DMS114 treated with DMSO at 0.1 percent for 48 hours (cell line): Measurements from ENCODE around the gene ORAI2.

ENCODE experiments used
- DNase-seq: peaks from one replicate; lab custom pipeline; 2025; ENCODE audit not compliant: unreplicated experiment; lab: John Stamatoyannopoulos, UW

Gene ORAI2

DNA sequence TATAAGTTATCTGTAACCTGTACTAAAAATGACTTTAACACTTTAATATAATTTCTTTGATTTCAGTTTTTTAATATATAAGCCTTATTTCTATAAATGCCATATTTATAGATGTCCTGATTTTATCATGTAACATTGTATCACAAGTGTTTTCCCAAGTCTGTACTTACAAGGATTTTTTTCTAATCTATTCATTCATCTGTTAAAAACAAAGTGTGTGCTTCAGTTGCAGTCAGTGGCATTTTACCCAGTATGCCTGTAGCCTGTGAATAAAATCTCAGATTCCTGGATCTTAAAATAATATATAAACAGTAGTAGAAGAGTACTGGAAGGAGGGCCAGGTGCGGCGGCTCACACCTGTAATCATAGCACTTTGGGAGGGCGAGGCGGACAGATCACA lies 19.8 kb upstream of the ORAI2 start:
- no peak for DNase-seq

DNA sequence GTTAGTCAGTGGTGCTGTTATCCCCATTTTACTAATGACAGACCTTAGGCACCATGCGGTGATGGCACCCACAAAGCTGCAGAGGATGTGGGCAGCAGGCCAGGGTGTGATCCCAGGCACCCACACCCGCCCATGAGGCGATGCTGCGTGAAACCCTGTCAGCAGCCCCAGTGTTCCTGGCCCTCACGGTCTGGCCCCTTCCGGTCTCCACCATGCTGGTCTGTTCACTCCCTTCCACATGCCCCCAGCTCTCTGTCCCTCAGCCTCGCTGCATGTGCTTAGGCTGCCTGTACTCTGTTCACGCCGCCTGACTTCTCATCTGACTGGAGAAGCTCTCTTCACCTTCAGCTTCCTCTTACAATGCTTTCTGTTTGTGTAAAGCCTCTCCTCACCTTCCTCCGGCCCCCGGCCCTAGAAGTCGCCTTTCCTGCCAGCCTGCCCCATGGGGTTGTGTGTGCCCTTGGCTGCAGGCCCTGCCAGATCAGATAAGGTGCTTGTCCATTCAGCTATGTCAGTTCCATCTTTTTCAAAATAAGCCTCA lies 17.6 kb upstream of the ORAI2 start:
- no peak for DNase-seq

DNA sequence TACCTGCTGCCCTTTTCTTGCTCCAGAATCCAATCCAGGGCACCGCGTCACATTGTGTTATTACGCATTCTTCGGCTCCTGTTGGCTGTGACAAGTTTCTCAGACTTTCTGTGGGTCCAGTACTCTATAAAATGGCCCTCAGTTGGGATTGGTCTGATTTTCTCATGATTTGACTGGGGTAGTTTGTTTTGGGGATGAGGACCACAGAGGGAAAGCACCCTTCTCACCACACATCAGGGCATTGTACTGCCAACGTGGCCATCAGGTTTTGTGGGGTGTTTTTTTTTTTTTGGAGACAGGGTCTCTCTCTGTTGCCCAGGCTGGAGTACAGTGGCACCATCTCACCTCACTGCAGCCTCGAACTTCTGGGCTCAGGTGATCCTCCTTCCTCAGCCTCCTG lies 17.0 kb upstream of the ORAI2 start:
- DNase-seq, result no peak

DNA sequence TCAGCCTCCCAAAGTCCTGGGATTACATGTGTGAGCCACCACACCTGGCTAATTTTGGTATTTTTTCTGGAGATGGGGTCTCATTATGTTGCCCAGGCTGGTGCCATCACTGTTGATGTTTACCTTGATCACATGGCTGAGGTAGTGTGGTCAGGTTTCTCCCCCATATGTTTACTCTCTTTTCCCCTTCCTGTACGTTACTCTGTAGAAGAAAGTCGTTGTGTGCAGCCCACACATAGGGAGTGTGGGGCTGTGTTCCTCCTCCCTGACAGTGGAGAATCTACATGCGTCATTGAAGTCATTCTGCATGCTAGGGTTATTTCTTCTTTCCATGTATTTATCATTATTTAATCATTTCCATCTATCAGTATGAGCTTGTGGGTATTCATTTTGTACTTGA lies 16.3 kb upstream of the ORAI2 start:
- no peak for DNase-seq

DNA sequence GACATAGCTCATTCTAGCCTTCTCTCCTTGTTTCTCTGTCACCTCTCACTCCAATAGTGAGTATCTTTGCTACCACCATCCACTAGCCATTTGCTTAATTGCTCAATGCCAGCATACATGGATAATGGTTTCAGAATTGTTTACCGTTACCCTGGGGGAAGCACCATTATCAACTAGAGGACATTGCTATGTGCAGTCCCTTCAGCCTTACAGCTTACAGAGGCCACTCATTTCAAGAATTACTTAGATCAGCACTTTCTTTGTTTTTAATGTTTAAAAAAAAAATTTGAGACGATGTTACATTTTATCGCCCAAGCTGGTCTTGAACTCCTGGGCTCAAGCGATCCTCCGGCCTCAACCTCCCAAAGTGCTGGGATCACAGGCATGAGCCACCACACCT lies 14.8 kb upstream of the ORAI2 start:
- no peak for DNase-seq

DNA sequence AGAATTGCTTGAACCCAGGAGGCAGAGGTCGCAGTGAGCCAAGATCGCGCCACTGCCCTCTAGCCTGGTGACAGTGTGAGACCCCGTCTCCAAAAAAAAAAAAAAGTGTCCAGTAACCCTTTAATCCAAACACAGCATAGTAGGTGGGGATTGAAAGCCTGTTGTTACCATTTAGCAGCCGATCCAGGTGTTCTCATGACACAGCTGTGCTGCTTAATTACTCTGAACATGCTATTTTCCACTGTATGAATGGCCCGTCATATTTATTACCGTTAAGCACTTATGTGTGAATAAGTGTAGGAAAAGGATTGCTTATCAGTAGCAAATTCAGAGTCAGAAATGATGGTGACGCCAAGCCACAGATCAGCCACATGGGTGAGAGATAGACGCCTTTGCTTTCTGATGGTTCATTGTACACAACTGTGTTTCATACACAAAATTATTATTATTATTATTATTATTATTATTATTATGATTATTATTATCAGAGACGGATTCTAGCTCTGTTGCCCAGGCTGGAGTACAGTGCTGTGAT lies 11.6 kb upstream of the ORAI2 start:
- no peak for DNase-seq

DNA sequence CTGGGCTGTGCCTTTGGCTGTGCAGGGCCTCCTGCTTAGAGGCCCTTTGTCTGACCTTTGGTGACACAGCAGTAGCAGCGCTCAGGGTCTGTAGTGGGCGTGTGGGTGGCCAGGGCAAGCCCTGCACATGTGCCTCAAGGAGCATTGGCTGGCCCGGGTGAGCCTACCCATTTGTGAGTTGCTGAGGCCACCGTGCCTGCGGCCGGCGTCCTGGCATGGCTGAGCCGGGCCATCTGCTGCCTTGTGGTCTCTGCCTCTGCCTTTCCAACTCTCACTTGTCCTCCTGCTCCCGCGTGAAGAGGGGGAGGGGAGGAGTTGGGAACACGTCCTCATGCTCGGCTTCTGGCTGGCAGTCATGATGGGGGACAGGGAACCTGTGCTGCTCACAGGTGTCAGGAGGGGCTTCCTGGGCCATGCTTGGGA lies 9.2 kb upstream of the ORAI2 start:
- DNase-seq, result no peak

DNA sequence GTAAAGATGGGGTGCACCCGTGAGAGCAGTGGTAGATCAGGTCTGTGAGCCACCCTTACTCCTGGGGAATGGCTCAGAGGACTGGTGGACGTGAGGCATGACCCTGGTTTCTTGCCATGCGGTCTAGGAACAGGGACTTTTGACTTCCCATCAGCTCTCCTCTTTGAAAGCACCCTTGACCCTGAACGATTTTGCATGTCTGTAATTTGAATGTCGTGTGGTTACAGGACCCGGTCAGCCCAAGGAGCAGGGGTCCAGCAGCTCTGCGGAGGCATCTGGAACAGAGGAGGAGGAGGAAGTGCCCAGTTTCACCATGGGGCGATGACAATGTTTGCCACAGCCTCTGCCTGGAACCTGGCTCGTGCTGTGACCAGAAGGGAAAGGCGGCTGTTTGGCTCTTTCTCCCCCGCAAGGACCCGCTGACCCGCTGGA lies 8.6 kb upstream of the ORAI2 start:
- no peak for DNase-seq

DNA sequence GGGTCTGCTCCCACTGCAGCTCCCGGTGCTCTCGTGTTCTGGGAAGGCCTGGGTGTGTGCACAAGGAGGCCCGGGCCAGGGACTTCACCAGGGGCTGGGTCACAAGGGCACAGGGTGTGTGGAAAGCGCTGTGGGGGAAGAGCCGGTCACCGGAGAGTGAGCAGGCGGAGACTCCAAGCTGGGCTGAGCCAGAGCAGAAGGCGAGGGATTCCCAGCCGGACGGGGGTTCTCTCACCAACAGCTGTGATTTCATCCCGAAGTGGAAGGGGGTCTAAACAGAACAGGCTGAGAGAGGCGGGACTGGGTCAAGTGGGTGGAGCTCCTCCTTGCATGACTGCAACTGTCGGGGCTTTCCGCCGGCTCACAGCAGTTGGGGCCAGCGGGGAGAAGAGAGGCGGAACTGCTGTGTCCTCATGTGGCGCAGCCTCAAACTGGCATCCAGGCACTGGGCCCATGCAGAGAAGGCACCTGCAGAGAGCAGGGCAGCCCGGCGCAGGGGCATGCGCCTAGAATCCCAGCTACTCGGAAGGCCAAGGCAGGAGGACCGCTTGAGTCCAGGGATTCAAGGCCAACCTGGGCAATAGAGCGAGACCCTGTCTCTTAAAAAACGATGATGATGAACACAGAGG lies 7.6 kb upstream of the ORAI2 start:
- no peak for DNase-seq

DNA sequence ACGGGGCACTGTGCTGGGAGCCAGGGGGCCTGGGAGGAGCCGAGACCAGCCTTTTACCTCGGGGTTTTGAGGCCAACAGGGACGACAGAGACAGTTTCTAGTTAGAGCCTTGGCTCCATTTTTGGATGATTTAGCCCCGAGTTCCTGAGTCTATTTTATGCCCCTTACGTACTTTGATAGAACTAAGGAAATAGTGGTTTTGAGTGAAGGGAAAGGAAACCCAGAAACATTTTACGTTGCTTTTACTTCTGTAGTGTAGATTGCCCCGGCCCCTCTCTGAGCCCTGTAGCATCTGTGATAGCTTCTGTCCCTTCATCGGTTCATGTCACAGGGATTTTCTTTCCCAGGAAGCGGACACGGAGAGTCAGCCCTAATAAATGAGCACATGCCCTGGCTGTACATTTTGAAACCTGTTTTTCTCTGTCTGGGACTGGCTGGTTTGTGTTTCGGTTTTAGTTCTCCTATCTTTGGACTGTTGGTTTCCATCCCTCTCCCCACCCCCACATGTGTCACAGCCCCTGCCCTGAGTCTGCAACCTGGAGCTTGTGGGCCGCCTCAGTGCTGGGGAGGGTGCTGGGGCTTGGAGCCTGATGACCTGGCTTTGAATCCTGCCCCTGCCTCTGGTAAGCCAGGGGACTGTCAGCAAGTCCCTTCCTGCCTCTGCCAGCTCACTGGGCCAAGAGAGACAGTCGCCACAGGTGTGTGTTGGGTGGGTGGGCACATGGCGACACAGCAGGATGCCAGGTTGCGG lies 6.9 kb upstream of the ORAI2 start:
- DNase-seq, result no peak

DNA sequence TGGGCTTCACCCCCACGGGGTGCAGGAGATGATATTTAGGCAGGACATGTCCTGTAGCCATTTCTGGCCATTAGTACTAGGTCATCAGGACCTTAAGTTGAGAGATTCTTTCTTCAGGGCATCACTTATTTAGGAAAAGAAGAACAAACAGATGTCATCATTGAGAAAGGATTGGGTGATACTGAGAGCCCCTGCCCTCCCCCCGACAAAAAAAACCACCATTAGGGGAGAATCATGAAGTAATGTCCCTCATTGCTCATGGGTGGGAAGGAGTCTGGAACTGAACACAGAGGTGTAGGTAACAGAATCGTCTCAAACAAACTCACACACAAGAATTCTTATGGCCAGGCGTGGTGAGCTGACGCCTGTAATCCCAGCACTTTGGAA lies 6.4 kb upstream of the ORAI2 start:
- DNase-seq, result no peak

DNA sequence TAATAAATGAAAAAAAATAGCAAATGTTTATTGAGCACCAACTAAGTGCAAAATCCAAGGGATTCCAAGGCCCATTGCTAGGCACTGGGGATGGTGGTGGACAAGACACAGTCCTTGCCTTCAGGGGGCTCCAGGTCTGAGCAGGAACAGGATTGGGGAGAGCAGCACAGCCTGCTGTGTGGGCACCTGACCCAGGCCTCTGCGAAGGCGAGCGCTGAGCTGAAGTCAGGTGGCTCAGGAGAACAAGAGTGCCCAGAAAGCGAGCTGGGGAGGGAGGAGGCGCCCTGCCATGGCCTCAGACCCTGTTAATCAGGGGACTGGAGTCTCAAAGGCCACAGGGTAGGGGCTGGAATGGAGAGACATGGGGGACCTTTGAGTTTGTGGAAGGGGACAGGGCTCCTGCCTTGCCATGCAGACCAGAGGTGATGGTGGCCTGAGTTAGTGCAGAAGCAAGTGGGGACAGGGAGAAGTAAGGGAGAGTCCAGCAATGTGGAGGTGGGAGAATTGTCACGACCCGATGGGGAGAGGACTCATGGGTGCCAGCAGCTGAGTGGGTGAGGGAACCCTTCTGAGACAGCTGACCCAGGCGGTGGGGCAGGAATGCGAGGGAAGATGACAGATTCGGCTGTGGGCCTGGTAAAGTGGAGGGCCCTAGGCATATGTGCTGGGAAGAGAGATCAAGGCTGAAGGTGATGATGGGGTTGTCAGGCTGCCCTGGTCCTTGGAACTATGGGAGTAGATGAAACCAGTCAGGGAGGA lies 4.1 kb upstream of the ORAI2 start:
- DNase-seq, result no peak

DNA sequence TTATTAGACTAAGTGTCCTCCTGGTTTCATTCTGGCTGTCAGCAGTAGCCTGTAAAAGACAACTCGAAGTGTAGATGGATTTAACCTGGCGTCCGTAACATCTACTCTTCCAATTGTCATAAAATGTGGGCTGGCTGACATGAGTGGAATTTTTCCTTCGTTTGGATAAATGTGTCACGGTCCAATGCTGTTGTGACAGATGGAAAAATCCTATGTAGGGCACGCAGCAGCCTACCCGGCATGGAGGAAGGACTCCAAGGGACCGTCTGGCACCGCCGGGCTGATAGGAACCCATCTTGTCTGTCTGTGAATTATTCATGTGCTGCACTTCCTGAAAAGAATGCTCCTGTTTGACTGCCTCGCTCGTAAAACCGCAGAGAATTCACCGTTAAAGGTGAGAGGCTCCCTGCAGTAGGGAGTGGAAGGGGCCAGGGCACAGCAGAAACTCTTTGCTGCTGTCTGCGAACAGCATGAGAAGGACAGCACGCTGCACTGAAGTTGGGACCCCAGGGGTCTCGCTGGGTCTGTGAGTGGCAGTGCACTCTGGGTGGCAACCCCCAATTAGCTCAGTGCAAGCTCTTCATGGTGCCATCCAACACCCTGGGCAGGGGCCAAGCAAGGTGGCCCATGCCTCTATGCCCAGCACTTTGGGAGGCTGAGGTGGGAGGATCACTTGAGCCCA lies 1.6 kb upstream of the ORAI2 start:
- no peak for DNase-seq

DNA sequence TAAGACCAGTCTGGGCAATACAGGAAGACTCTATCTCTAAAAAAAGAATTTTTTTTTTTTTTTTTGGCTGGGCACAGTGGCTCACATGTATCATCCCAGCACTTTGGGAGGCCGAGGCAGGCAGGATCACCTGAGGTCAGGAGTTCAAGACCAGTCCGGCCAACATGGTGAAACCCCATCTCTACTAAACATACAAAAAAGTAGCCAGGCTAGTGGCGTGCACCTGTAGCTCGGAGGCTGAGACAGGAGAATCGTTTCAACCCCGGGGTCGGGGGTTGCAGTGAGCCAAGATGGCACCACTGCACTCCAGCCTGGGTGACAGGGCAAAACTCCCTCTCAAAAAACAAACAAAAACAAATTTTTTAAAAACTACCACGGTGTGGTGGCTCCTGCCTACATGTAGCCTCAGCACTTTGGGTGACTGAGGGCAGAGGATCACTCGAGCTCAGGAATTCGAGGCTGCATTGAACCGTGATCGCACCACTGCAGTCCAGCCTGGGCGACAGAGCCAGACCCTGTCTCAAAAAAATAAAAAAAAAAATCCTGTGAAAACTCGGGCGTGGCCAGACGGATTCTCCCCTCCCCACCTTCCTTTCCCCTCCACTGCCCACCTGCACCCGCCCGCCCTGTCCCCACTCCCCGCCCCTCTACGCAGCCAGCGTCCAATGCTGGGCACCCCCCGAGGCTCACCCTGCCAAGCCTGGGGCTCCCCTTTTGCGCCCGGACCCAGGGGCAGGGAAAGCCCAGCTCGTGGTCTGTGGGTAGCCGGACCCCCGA lies 745 bp upstream of the ORAI2 start:
- no peak for DNase-seq

DNA sequence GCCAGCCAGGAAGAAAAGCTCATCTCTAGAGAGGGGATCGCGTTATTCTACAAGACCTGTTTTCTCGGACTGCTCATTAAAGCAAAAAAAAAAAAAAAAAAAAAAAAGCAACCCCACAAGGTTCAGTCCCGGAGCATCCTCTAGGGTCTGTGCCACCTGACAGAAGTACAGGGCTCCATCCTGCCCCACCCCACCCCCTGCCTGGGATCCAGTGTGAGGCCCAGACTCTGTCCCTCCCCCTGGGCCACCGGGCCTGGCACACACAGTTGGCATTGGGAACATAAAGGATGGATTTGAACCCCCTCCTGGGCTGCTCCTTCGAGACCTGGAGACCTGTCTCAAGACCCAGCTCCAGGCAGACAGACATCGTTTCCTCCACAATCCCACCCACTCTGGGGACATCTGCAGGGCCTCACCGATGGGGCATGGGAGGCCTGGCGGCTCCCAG lies 688 bp downstream of the ORAI2 start:
- DNase-seq, result no peak

DNA sequence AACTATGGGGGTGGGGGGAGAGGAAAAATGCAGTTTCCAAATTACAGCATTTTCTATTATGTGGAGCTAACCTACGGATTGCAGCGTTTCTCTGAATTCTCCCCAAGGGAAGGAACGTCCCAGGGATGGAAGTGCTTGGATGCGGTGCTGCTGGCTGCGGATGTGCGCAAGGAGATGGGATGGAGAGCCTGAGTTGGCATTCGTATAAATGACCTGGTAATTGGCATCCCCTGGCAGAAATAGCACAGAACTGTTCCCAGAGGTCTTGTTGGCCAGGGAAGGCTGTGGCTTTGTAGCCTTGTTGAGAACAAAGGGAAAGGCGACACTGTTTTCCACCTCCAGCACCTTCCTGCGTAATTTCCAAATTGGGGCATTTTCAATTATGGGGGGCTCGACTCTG lies 2.7 kb downstream of the ORAI2 start:
- no peak for DNase-seq

DNA sequence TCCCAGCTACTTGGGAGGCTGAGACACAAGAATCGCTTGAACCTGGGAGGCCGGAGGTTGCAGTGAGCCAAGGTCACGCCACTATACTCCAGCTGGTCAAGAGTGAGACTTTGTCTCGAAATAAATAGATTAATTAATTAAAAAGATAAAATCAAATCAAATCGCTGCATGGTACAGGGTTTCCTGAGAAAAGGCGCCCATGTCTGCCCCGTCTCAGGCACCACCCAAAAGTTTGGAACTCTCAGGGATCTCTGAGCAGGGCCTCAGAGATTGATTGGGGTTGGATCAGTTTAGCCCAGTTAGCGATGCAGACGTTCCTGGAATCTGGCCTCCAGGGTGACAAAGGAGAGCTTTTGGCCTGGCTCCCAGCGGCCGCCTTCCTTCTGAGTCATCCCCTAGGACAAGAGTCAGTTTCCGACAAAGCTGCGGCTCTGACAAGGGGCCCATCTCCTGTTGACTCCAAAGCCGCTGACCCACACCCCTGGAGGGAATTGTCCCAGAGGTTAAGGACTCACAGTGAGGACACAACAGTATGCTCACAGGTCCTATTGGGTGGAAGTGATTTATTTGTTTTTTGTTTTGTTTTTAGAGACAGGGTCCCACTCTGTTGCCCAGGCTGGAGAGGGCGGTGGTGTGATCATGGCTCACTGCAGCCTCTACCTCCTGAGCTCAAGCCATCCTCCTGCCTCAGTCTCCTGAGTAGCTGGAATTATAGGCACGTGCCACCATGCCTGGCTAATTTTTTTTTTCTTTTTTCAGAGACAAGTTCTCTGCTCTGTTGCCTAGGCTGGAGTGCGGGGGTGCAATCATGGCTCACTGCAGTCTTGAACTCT lies 6.8 kb downstream of the ORAI2 start:
- no peak for DNase-seq

DNA sequence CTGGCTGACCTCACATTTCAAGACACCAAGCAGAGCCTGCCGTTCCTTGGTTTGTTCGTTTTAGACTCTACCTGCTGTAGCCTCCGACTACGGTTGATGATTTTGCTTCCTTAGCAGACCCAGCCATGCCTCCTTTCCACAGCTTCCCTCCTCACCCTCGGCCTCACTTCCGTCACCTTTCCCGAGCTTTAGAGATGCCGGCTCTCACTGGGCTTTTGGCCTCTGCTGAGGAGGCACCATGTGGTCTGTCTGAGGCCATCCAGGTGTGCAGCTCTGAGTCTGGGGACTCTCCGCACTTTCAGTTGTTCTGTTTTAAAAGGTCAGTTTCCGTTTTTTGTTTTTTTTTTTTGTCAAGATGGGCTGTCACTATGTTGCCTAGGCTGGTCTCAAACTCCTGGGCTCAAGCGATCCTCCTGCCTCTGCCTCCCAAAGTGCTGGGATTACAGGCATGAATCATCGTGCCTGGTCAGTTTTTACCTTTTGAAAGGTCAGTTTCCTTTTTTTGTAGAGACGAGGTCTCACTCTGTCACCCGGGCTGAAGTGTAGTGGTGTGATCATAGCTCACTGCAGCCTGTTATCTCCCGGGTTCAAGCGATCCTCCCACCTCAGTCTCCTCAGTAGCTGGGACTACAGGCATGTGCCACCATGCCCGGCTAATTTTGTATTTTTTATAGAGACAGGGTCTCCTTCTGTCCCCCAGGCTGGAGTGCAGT lies 11.7 kb downstream of the ORAI2 start:
- DNase-seq, result no peak

DNA sequence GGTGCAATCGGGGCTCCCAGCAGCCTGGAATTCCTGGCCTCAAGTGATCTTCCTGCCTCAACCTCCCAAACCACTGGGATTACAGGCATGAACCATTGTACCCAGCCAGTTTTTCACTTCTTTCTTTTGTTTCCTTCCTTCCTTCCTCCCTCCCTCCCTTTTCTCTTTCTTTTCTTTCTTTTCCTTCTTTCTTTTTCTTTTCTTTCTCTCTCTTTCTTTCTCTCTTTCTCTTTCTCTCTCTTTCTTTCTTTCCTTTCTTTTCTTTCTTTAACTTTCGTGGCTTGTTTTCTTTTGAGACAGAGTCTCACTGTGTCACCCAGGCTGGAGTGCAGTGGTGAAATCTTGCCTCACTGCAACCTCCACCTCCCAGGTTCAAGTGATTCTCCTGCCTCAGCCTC lies 12.3 kb downstream of the ORAI2 start:
- no peak for DNase-seq
